ENCODE data around the gene CIBAR2. TPM values are rescaled to one million over a fixed set of nuclear protein-coding genes. Genes with fewer than 3 reads are reported as not detected.

Gene CIBAR2
- total and polyA plus RNA-seq, 2 donors (not counting 1 experiment from before 2014, with no cell fraction given) = not detected

- TF ChIP-seq EZH2 (IDR thresholded peaks at IDR 0.05; ENCODE audit: low read length, missing control alignments) = no peak
- no peak for TF ChIP-seq CTCF (conservative IDR thresholded peaks at IDR 0.05 in 1 of 2, IDR thresholded peaks at IDR 0.05 in 1 of 2; ENCODE audit: low read depth in 1 of 2, low read length in 2 of 2)
- Histone ChIP-seq H3K36me3 (ENCODE audit: control insufficient read depth, insufficient read depth, low read length) (no peaks in the 10 kb centered on the region), H3K4me1 (ENCODE audit: control insufficient read depth, extremely low read depth, insufficient read depth, low read length) (no peaks in the 10 kb centered on the region), H3K79me2 (ENCODE audit: control insufficient read depth, insufficient read depth, low read length) (no peaks in the 10 kb centered on the region), H3K4me3 (replicated peaks in 1 of 4; ENCODE audit: control extremely low read depth in 1 of 4, insufficient read depth in 1 of 4, low read depth in 3 of 4, low read length in 4 of 4) (no peak overlapping the region), H3K4me2 (ENCODE audit: extremely low read depth, insufficient read depth, low read length) (no peak overlapping the region), H4K20me1 (ENCODE audit: control insufficient read depth, extremely low read depth, insufficient read depth, low read length) (no peaks in the 10 kb centered on the region), H3K9ac (ENCODE audit: insufficient read depth, low read length) (no peak overlapping the region), H3K27ac (ENCODE audit: insufficient read depth, low read length) (no peak overlapping the region), H3K9me3 (ENCODE audit: control insufficient read depth, insufficient read depth, low read depth, low read length) (no peaks in the 10 kb centered on the region), H3K27me3 (ENCODE audit: control insufficient read depth, insufficient read depth, low read length) (peaks cover 4% of the 10 kb centered on the region), H2AFZ (ENCODE audit: low read length) (no peak overlapping the region)
- DNase-seq (ENCODE audit: low read depth in 2 of 2) = no peak
Measured at GRCh38 chr16:85094812-85095211, 17.5 kb downstream of the CIBAR2 start.

- Histone ChIP-seq H3K27me3 (ENCODE audit: control insufficient read depth, insufficient read depth, low read length) (peaks cover 4% of the 10 kb centered on the region), H3K4me3 (replicated peaks in 1 of 4; ENCODE audit: control extremely low read depth in 1 of 4, insufficient read depth in 1 of 4, low read depth in 3 of 4, low read length in 4 of 4) (no peak overlapping the region), H4K20me1 (ENCODE audit: control insufficient read depth, extremely low read depth, insufficient read depth, low read length) (no peaks in the 10 kb centered on the region), H3K79me2 (ENCODE audit: control insufficient read depth, insufficient read depth, low read length) (no peaks in the 10 kb centered on the region), H3K9me3 (ENCODE audit: control insufficient read depth, insufficient read depth, low read depth, low read length) (no peaks in the 10 kb centered on the region), H3K27ac (ENCODE audit: insufficient read depth, low read length) (no peak overlapping the region), H3K4me1 (ENCODE audit: control insufficient read depth, extremely low read depth, insufficient read depth, low read length) (no peaks in the 10 kb centered on the region), H2AFZ (ENCODE audit: low read length) (no peak overlapping the region), H3K9ac (ENCODE audit: insufficient read depth, low read length) (no peak overlapping the region), H3K36me3 (ENCODE audit: control insufficient read depth, insufficient read depth, low read length) (no peaks in the 10 kb centered on the region), H3K4me2 (ENCODE audit: extremely low read depth, insufficient read depth, low read length) (no peak overlapping the region)
- TF ChIP-seq CTCF (conservative IDR thresholded peaks at IDR 0.05 in 1 of 2, IDR thresholded peaks at IDR 0.05 in 1 of 2; ENCODE audit: low read depth in 1 of 2, low read length in 2 of 2) (no peak), EZH2 (IDR thresholded peaks at IDR 0.05; ENCODE audit: low read length, missing control alignments) (no peak)
- no peak for DNase-seq (ENCODE audit: low read depth in 2 of 2)
Measured at GRCh38 chr16:85094176-85094805, 18.0 kb downstream of the CIBAR2 start.

- Histone ChIP-seq H3K27me3 (ENCODE audit: control insufficient read depth, insufficient read depth, low read length) (peaks cover 4% of the 10 kb centered on the region), H2AFZ (ENCODE audit: low read length) (no peak overlapping the region), H3K9ac (ENCODE audit: insufficient read depth, low read length) (no peak overlapping the region), H3K79me2 (ENCODE audit: control insufficient read depth, insufficient read depth, low read length) (no peaks in the 10 kb centered on the region), H3K4me2 (ENCODE audit: extremely low read depth, insufficient read depth, low read length) (no peak overlapping the region), H3K9me3 (ENCODE audit: control insufficient read depth, insufficient read depth, low read depth, low read length) (no peaks in the 10 kb centered on the region), H3K4me1 (ENCODE audit: control insufficient read depth, extremely low read depth, insufficient read depth, low read length) (no peaks in the 10 kb centered on the region), H4K20me1 (ENCODE audit: control insufficient read depth, extremely low read depth, insufficient read depth, low read length) (no peaks in the 10 kb centered on the region), H3K27ac (ENCODE audit: insufficient read depth, low read length) (no peak overlapping the region), H3K36me3 (ENCODE audit: control insufficient read depth, insufficient read depth, low read length) (no peaks in the 10 kb centered on the region), H3K4me3 (replicated peaks in 1 of 4; ENCODE audit: control extremely low read depth in 1 of 4, insufficient read depth in 1 of 4, low read depth in 3 of 4, low read length in 4 of 4) (no peak overlapping the region)
- TF ChIP-seq EZH2 (IDR thresholded peaks at IDR 0.05; ENCODE audit: low read length, missing control alignments) = no peak
- DNase-seq (ENCODE audit: low read depth in 2 of 2) = no peak
Measured at GRCh38 chr16:85093705-85094104, 18.6 kb downstream of the CIBAR2 start.

Data from fibroblast of lung (primary cell).